Stimulated activated CD4-positive, alpha-beta T cell treated with anti-CD3 and anti-CD28 coated beads, TNF-alpha, amount 100 ng/mL, for 48 hours (primary cell): ENCODE measurements around the gene SH2D1B.
"Not testable (repeated sequence)": the region's sequence is repeated elsewhere in the genome, so short reads cannot be mapped to it uniquely, and the experiment has no call there.

Experiments used
- DNase-seq, 3 donors: peaks; one replicate each; pipeline ENCODE4 v3.0.0-alpha.2; 2020; ENCODE audit warnings: low read depth in 3 of 3

Gene SH2D1B

GRCh38 chr1:162361349-162361748, 50.6 kb downstream of the SH2D1B start:
- no peak for DNase-seq

GRCh38 chr1:162360874-162361260, 51.1 kb downstream of the SH2D1B start:
- no peak for DNase-seq

GRCh38 chr1:162360237-162360873, 51.6 kb downstream of the SH2D1B start:
- DNase-seq = no peak

- no peak for DNase-seq
Measured at GRCh38 chr1:162359523-162360236, 52.3 kb downstream of the SH2D1B start.

- DNase-seq = no peak
Measured at GRCh38 chr1:162358928-162359327, 53.0 kb downstream of the SH2D1B start.

GRCh38 chr1:162357681-162358266, 54.2 kb downstream of the SH2D1B start:
- no peak for DNase-seq

GRCh38 chr1:162353702-162354101, 58.2 kb downstream of the SH2D1B start:
- DNase-seq = no peak

GRCh38 chr1:162353078-162353477, 58.9 kb downstream of the SH2D1B start:
- no peak for DNase-seq

GRCh38 chr1:162351874-162352273, 60.1 kb downstream of the SH2D1B start:
- DNase-seq = not testable (repeated sequence)

GRCh38 chr1:162351246-162351842, 60.6 kb downstream of the SH2D1B start:
- no peak for DNase-seq

- no peak for DNase-seq
Measured at GRCh38 chr1:162349635-162350330, 62.2 kb downstream of the SH2D1B start.

- no peak for DNase-seq
Measured at GRCh38 chr1:162347281-162347680, 64.7 kb downstream of the SH2D1B start.
